Measurements from ENCODE around the gene ZNF446. TPM values are rescaled to one million over a fixed set of nuclear protein-coding genes. Genes with fewer than 3 reads are reported as not detected.
A peak's percentile ranks its signal among the peaks of the same experiment; 100 is the strongest.
"Not testable (repeated sequence)": the region's sequence is repeated elsewhere in the genome, so short reads cannot be mapped to it uniquely, and the experiment has no call there.

ZNF446 gene
- total and polyA plus RNA-seq, 12 donors, result 4.2 to 11.1 (median 5.7) TPM

GRCh38 chr19:58439576-58440554 lies 36.3 kb upstream of the ZNF446 start, which contains the start of gene ZNF132:
ZNF132 (minus strand) TSS chr19:58440153; CDS start chr19:58439821, 332 bp downstream.
- Histone ChIP-seq H3K36me3 (peaks cover 4 to 43% (median 24%) of the 10 kb centered on the region in 9 donors), H3K27ac (peak within 1 kb of the TSS in 9 of 10 donors; percentile 51 to 89 (median 78)), H3K4me1 (peaks cover 4 to 26% (median 18%) of the 10 kb centered on the region in 9 donors), H3K9me3 (peaks cover 0 to 53% (median 26%) of the 10 kb centered on the region in 11 donors), H3K27me3 (no peaks in the 10 kb centered on the region), H3K4me3 (peak within 1 kb of the TSS; percentile 54 to 95 (median 70))
- 5 to 7% methylated on average over 59 of the region's 59 CpGs for WGBS, 2 donors
- TF ChIP-seq CTCF (IDR thresholded peaks at IDR 0.05), result no peak
- DNase-seq (peak; percentile 92 to 99), ATAC-seq (peak; percentile 97 to 100 (median 99))
- intact Hi-C loops (cut with DNase I), result loop anchor here in 2 of 10 donors (1.0 to 2.0 kb wide), 3 partner anchors 11 to 32 kb away; partner anchors contain the start of genes ZNF324 (in 1 of the 2), ZNF324B (in 1 of the 2) and ZNF584 (in 1 of the 2)

GRCh38 chr19:58440556-58440955 lies 35.6 kb upstream of the ZNF446 start:
- DNase-seq (no peak), ATAC-seq (peak in 6 of 8 donors; percentile 2 to 48 (median 4))
- Histone ChIP-seq H3K27ac (peak overlapping the region in 9 of 10 donors; percentile 51 to 89 (median 78)), H3K4me3 (peak overlapping the region; percentile 37 to 95 (median 70)), H3K4me1 (peaks cover 4 to 26% (median 18%) of the 10 kb centered on the region in 9 donors), H3K27me3 (no peaks in the 10 kb centered on the region), H3K9me3 (peaks cover 0 to 46% (median 19%) of the 10 kb centered on the region in 11 donors), H3K36me3 (peaks cover 0 to 36% (median 17%) of the 10 kb centered on the region in 9 donors)
- WGBS, 2 donors, result 9 to 13% methylated on average over 31 of the region's 31 CpGs
- TF ChIP-seq CTCF (IDR thresholded peaks at IDR 0.05), result no peak
- intact Hi-C loops (cut with DNase I), result loop anchor here in 2 of 10 donors (1.0 to 2.0 kb wide), 3 partner anchors 11 to 32 kb away; partner anchors contain the start of genes ZNF324 (in 1 of the 2), ZNF324B (in 1 of the 2) and ZNF584 (in 1 of the 2)

DNA sequence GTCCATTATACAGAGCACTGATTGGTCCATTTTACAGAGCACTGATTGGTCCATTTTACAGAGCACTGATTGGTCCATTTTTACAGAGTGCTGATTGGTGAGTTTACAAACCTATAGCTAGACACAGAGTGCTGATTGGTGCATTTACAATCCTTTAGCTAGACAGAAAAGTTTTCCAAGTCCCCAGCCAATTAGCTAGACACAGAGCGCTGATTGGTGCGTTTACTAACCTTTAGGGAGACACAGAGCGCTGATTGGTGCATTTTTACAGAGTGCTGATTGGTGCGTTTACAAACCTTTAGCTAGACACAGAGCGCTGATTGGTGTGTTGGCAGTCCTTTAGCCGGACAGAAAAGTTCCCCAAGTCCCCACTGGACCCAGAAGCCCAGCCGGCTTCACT lies 33.2 kb upstream of the ZNF446 start:
- H3K9me3 ChIP-seq, result peaks cover 0 to 21% (median 5%) of the 10 kb centered on the region in 11 donors
- DNase-seq; H3K27me3 ChIP-seq; H3K27ac ChIP-seq; ATAC-seq; H3K4me3 ChIP-seq; intact Hi-C loops (cut with DNase I): not testable (repeated sequence)
- 86 to 91% methylated on average over 7 of the region's 7 CpGs for WGBS, 2 donors
- peaks cover 0 to 11% (median 0%) of the 10 kb centered on the region in 9 donors for H3K36me3 ChIP-seq
- peaks cover 4 to 26% (median 18%) of the 10 kb centered on the region in 9 donors for H3K4me1 ChIP-seq

DNA sequence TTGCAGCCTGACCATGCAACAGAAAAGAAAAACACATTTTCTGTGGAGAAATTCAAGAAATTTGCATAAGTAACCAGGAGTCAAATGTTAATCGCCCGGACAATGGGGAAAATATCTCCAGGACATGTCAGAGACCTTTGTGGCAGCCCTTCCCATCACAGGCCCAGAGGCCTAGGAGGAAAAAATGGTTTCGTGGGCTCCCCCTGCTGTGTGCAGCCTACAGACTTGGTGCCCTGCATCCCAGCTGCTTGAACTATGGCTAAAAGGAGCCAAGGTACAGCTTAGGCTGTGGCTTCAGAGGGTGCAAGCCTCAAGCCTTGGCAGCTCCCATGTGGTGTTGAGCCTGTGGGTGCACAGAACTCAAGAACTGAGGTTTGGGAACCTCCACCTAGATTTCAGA lies 27.3 kb upstream of the ZNF446 start:
- H3K9me3 ChIP-seq; DNase-seq; H3K36me3 ChIP-seq; H3K4me3 ChIP-seq; intact Hi-C loops (cut with DNase I); ATAC-seq; H3K27ac ChIP-seq: not testable (repeated sequence)
- H3K27me3 ChIP-seq, result peaks cover 0 to 15% (median 0%) of the 10 kb centered on the region in 7 donors
- 61 to 73% methylated on average over 3 of the region's 3 CpGs for WGBS, 2 donors
- peaks cover 0 to 16% (median 5%) of the 10 kb centered on the region in 9 donors for H3K4me1 ChIP-seq

- WGBS, 2 donors, result 47 to 61% methylated on average over 5 of the region's 5 CpGs
- H3K9me3 ChIP-seq; intact Hi-C loops (cut with DNase I); H3K27ac ChIP-seq; DNase-seq; H3K4me3 ChIP-seq; ATAC-seq: not testable (repeated sequence)
- H3K36me3 ChIP-seq, result peaks cover 0 to 14% (median 0%) of the 10 kb centered on the region in 9 donors
- peaks cover 0 to 16% (median 5%) of the 10 kb centered on the region in 9 donors for H3K4me1 ChIP-seq
- H3K27me3 ChIP-seq, result peaks cover 0 to 15% (median 0%) of the 10 kb centered on the region in 7 donors
These were observed 26.2 kb upstream of the ZNF446 start for GRCh38 chr19:58449980-58450379.
